CD4-positive, alpha-beta T cell treated with Interleukin-12 subunit alpha and Interleukin-12 subunit beta, for 1 hour (primary cell): Measurements from ENCODE around the gene CLDN4.

Experiments
- DNase-seq: peaks from one replicate; pipeline ENCODE4 v3.0.0-alpha.2; 2020

Gene CLDN4

GRCh38 chr7:73876973-73877372, 46.2 kb downstream of the CLDN4 start:
- no peak for DNase-seq

- no peak for DNase-seq
Measured at GRCh38 chr7:73879977-73880681, 49.3 kb downstream of the CLDN4 start.

- DNase-seq: no peak
Measured at GRCh38 chr7:73880755-73881328, 50.0 kb downstream of the CLDN4 start.

DNA sequence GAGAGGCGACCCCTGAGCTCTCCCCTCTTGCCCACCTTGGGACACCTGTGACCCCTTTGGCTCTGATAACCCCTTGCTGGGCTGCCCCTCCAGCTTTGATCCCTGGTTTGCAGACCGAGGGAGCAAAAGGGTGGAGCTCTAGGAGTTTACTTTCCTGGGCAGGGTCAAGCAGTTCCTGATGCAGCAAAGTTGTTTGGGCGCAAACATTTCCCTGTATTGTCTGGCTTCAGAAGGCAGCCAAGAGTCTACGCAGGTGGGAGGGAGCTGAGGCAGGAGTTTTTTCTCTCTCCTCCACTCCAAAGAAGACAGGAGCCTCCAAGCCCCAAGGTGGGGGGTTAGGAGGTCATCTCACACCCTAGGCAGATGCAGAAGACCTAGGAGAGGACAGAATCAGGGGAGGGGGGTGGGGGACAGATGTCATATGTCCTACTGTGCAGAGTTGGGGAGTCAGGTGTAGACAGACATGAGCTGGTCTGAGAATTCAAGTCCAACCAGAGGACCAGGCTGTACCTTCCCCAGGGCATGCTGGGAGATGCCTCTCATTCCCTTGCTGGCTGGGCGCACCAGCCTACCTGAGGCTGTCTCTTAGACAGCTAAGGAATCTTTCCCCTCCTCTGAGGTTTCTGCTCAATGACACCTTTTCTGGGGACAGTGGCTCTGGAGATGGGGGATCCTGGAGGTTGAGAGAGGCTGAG, 50.7 kb downstream of the CLDN4 start:
- DNase-seq: no peak

DNA sequence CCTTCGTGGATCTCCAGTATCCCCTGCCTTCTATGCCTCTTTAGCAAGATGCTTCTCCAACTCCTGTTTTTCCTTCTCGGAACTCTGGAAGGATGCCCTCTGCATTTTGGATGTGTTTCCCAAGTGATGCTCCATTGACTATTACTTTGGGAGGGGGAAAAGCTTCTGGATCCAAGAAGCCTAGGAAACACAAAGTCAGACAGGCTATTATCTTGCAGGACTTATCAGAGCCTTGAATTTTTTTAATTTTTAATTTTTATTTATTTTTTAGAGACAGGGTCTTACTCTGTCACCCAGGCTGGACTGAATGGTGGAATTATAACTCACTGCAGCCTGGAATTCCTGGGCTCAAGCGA, 51.2 kb downstream of the CLDN4 start:
- no peak for DNase-seq
